GM12891 (cell line): ENCODE measurements around the gene TOPBP1. TPM values are rescaled to one million over a fixed set of nuclear protein-coding genes. Genes with fewer than 3 reads are reported as not detected.

Experiments
- DNase-seq: peaks from one replicate; pipeline ENCODE4 v3.0.0; 2011; ENCODE audit warnings: low spot score; ENCODE audit not compliant: insufficient read length
- FAIRE-seq: peaks from 2 replicates; lab custom pipeline; 2011; peaks lifted over from hg19 to GRCh38; lab: Jason Lieb, UNC
- PAX5 ChIP-seq: IDR thresholded peaks from 2 replicates; pipeline ENCODE4 v1.6.1; 2011; ENCODE audit warnings: low read length, moderate library complexity, mild to moderate bottlenecking; ENCODE audit not compliant: insufficient read depth, severe bottlenecking
- POLR2A ChIP-seq: IDR thresholded peaks from 2 replicates; pipeline ENCODE4 v1.6.1; 2011; ENCODE audit warnings: low read depth, low read length, control low read depth
- POLR2AphosphoS5 ChIP-seq: IDR thresholded peaks from 2 replicates; pipeline ENCODE4 v1.6.1; 2011; ENCODE audit warnings: low read depth, low read length, control low read depth
- POU2F2 ChIP-seq: IDR thresholded peaks from 2 replicates; pipeline ENCODE4 v1.6.1; 2011; ENCODE audit warnings: low read depth, mild to moderate bottlenecking, control low read depth, low read length, moderate library complexity
- SPI1 ChIP-seq: IDR thresholded peaks from 2 replicates; pipeline ENCODE4 v1.6.1; 2011; ENCODE audit warnings: low read depth, low read length, control low read depth
- TAF1 ChIP-seq: IDR thresholded peaks from 2 replicates; pipeline ENCODE4 v1.6.1; 2011; ENCODE audit warnings: low read depth, low read length, control low read depth
- polyA plus RNA-seq: library from polyadenylated mRNA; unstranded; fragments of >200 nt; gene quantifications from one replicate; pipeline ENCODE4 v1.2.1, GENCODE V29; 2012; ENCODE audit warnings: low read depth, missing spikeins, inconsistent platforms; ENCODE audit not compliant: missing spikeins

The TOPBP1 gene
- polyA plus RNA-seq = 29.5 TPM

DNA sequence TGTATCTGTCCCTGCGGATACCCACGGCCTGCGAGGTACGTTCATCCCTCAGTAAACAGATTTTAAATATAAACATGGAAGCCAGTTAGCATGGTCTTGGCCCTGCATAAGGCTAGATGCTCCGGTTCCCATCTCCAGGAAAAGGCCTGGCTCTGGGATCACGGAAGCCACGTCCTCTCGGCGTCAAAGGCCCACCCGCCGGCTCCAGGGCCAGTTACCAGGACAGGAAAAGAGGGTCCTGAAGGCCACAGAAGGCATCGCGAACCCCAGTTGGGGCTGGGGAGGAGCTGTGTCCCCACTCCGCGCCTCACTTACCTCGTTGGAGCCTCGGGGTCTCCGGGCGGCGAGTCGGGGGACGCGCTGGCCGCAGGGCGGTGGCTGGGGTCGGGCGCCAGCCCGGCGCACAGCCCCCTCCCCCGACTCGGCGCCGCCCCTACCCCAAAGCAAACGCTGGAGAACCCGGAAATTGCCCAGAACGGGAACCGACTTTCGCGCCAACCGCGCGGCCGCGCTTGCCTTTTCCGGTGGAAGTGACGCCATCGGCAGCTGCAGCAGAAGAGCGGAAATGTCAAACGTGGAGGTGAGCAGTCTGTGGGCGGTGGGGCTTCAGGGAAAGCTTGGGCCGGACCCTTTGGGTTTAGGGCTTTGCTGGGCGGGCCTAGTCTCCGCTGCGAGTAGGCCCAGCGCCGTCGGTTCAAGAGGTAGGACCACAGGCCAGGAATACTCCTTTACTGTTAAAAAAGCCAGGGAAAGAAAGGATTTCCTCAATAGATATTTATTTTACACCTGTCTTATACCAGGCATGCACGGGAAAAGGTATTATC is at the start of gene TOPBP1:
TOPBP1 (minus strand) TSS at position 488 of the 824 bp plus-strand sequence. CDS start 814 bp downstream, outside the sequence.
- TF ChIP-seq POU2F2 (peak; percentile 77), PAX5 (no peak), TAF1 (peak; percentile 70; the same call in 1 of the 2 replicates), POLR2A (peak; percentile 79), POLR2AphosphoS5 (peak; percentile 84), SPI1 (peak; percentile 60)
- DNase-seq = peak; percentile 81
- FAIRE-seq = peak; percentile 95

DNA sequence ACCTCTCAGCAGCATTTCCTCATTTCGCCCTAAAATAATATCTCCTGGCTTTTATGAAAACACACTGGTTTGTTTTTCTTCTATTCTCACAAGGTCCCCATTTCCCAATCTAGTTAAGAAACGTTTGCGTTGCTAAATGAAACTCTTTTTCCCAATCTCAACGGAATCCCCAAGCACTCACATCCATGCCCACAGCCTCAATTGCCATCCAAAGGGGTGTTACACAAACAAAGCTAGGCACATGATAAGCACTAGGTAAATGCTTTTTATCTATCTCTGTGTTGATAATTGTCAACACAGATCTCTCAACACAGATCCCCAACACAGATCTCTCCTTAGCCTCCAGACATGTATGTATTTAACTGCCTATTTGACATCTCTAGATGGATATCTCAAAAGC is 49.3 kb upstream of the TOPBP1 start:
- DNase-seq (no peak), FAIRE-seq (no peak)
- TF ChIP-seq POU2F2 (no peak), TAF1 (no peak), SPI1 (no peak), POLR2A (no peak), POLR2AphosphoS5 (no peak), PAX5 (no peak)

DNA sequence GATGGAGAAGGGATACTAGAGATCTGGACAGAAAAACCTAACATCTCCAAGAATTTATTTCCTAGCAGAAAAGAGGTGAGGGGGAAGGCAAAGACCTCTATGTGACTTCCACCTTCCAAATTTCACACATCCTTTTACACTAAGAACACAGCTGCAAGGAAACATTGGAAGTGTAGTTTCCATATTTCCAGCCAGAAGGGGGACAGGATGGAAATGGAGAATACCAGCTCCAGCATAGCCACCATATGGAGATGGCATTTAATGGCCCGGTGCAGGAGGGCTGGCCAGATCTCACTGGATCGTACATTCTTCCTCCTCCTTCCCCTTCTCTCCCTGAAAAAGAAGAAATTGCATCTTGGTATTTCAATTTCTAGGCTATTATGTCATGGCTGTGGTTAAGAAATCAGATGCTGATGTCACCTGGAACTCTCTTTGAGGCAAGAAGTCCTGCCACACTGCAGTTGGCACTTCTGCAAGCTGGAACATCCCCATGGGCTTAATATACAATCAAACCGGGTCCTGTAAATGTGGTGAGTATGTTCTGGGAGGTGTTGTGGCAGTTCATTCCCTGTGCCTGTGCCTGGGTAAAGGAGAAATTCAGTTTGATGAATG is 47.5 kb upstream of the TOPBP1 start:
- no peak for FAIRE-seq
- DNase-seq = no peak
- TF ChIP-seq PAX5 (no peak), TAF1 (no peak), POLR2AphosphoS5 (no peak), SPI1 (no peak), POU2F2 (no peak), POLR2A (no peak)

DNA sequence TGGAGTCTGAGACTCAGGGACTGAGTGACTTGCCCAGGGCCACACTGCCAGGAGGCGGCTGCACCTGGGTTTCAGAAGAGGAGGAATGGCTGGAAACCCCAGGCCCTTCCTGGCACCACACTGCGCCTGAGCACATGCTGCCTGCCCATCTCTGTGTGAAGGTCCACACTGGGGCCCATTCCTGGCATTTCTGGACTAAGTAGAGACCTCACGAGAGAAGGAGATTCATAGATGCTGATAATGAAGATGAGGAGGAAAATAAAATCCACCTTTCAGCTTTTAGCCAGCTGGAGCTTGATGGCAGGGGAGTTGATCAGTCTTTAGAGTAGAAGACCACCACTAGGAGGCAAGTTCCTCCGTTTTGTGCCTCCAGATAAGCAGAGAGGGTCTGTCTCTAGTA is 44.3 kb upstream of the TOPBP1 start:
- FAIRE-seq = no peak
- DNase-seq = no peak
- TF ChIP-seq TAF1 (no peak), PAX5 (no peak), POLR2AphosphoS5 (no peak), POLR2A (no peak), POU2F2 (no peak), SPI1 (no peak)

DNA sequence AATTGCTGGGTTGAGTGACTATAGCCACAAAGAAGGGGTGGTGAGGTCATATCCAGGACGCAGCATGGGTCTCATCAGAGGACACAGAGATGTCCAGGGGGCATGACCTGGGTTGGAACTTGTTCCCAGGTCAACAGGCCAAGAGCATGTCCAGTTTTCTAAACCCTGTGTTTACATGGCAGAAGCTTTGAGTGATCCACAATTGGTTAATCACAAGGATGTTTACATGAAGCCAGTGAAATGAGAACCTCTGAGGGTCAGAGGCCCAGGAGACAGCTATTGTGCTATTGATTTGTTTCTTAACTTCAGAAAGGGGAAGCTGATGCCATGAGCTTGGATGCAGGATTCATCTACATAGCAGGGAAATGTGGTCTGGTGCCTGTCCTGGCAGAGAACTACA is 42.2 kb upstream of the TOPBP1 start:
- FAIRE-seq (no peak), DNase-seq (no peak)
- TF ChIP-seq PAX5 = no peak
- TF ChIP-seq POLR2A = no peak
- TF ChIP-seq TAF1 = no peak
- TF ChIP-seq POU2F2 = no peak
- TF ChIP-seq POLR2AphosphoS5 = no peak
- TF ChIP-seq SPI1 = no peak

DNA sequence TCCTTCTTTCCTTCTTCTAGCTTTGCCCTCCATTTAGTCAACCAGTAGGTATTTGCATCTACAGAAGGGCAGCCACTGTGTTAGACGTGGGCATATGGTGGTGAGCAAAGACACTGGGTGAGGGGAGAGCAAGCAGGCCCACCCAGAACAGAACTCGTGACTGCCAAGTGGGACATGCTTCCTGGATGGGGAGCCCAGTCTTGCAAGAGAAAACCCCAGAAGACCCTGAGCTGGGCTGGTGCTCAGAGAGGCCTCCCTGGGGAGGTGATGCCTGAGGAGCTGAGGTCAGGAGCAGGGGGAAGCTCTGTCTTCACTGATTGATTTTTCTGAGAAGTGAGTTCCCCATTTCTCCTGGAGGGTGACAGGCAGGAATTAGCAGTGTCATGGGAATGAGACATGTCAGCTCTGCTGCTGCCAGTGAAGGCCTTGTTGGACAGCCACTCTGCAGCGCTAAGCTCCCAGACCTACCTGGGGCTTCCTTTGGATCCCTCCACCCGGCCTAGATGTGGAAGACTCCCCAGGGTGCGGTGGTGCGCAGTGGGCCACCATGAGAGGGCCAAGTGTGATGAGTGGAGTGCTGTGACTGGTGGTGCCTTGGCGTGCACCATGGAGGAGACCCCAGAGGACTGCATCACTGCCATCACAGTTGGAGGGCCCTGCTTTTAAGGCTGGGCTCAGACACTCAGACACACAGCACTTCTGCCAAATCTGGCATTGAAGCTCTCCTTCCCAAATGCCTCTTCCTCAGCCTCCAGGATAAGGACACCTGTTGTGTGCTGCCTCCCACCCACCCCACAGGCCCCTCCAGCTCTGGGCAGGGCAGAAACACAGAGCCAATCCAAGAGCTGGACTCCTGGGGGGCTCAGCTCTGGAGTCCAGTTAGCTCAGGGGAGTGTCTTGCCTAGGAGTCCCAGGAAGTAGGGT is 40.0 kb upstream of the TOPBP1 start:
- FAIRE-seq = no peak
- TF ChIP-seq TAF1 (no peak), POU2F2 (no peak), POLR2AphosphoS5 (no peak)
- DNase-seq = no peak

DNA sequence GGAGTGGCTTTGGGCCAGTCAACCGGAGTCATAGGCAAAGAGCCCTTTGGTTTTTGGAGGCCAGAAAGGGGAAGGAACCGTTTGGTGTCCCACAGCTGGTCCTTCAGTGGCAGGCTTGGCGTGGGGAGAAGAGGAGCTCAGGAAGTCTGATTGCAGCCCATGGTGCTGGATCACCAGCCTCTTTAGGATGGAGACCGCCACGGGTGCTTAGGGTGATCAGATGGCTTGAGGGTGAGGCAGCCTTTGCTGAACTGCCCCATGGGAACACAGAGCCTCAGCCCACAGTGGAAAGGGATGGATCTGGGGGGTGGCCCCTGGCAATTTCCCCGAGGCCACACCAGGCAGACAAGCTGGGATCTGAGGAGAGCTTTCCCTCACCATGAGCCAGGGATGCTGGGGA is 38.6 kb upstream of the TOPBP1 start:
- TF ChIP-seq TAF1 (no peak), POU2F2 (no peak), POLR2A (no peak), POLR2AphosphoS5 (no peak), SPI1 (no peak), PAX5 (no peak)
- FAIRE-seq (no peak), DNase-seq (no peak)

DNA sequence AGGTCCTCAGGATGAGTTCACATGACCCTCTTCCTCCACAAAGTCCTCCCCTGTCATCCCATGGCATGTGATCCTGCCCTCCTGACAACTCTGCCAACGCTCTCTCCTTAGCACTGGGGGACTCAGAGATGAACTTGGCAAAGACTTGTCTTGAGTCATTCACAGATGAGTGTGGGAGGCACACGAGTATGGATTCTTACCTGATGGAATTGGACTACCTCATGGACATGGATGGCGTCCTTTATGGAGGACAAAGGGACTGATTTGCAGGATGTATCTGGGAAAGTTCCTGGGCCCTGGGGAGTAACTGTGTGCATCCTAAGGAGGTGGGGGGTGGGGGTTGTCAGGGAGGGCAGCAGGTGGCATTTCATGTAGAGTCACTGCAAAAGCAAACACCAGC is 38.2 kb upstream of the TOPBP1 start:
- TF ChIP-seq TAF1 (no peak), SPI1 (no peak), POLR2A (no peak), POU2F2 (no peak), PAX5 (no peak), POLR2AphosphoS5 (no peak)
- DNase-seq (no peak), FAIRE-seq (no peak)

DNA sequence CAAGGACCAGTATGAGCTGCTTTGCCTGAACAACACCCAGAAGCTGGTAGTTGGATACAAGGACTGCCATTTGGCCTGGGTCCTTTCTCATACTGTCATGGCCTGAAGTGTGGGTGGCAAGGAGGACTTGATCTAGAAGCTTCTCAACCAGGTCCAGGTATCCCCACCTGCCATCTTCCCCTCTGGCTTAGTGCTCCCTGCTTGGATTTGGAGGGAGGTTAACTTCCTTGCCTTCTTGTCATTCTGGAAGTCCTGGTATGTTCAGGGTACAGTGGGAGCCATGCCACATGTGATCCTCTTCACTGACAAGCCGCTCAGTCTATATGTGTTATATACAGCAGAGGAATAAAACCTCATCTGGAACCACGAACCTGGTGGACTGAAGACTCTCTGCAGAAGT is 37.7 kb upstream of the TOPBP1 start:
- no peak for TF ChIP-seq SPI1
- TF ChIP-seq PAX5 = no peak
- TF ChIP-seq TAF1 = no peak
- no peak for TF ChIP-seq POLR2A
- no peak for TF ChIP-seq POLR2AphosphoS5
- no peak for TF ChIP-seq POU2F2
- no peak for FAIRE-seq

More for the DNA sequence above, 37.7 kb upstream of the TOPBP1 start:
- DNase-seq = no peak
